ENCODE measurements around the gene PLA2G12B. TPM values are rescaled to one million over a fixed set of nuclear protein-coding genes. Genes with fewer than 3 reads are reported as not detected.

Gene PLA2G12B
- total and polyA plus RNA-seq, 2 donors from 2014 or later = 0.66 to 10.3 TPM

DNA sequence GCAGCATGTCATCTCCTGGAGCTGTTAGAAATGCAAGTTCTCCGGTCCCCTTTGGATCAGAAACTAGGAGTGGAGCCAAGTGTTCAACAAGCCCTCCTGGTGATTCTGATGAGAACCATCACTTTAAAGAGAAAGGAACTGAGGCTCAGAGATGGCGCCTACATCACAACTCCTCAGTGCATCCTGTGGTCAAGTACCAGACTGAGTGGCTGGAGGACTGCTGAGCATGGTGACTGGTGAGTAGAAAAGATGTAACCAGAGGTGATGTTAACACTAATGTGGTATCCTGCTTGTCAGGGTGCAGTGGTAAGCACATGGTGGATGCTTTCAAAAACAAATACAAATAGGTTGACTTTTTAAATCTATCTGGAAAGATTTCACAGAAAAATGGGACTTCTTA, 64.5 kb downstream of the PLA2G12B start:
- no peaks in the 10 kb centered on the region for H3K9me3 ChIP-seq (ENCODE audit: control insufficient read depth in 2 of 3, insufficient read depth in 1 of 3, low read length in 3 of 3)
- intact Hi-C loops (cut with DNase I) = no loop called here
- no peaks in the 10 kb centered on the region for H3K4me1 ChIP-seq (ENCODE audit: control insufficient read depth in 2 of 3, insufficient read depth in 2 of 3, low read depth in 1 of 3, low read length in 3 of 3)
- FAIRE-seq (no peak), DNase-seq (no peak)
- H3K4me3 ChIP-seq (ENCODE audit: low read length in 3 of 3) = no peak overlapping the region
- TF ChIP-seq, protein P1, sequence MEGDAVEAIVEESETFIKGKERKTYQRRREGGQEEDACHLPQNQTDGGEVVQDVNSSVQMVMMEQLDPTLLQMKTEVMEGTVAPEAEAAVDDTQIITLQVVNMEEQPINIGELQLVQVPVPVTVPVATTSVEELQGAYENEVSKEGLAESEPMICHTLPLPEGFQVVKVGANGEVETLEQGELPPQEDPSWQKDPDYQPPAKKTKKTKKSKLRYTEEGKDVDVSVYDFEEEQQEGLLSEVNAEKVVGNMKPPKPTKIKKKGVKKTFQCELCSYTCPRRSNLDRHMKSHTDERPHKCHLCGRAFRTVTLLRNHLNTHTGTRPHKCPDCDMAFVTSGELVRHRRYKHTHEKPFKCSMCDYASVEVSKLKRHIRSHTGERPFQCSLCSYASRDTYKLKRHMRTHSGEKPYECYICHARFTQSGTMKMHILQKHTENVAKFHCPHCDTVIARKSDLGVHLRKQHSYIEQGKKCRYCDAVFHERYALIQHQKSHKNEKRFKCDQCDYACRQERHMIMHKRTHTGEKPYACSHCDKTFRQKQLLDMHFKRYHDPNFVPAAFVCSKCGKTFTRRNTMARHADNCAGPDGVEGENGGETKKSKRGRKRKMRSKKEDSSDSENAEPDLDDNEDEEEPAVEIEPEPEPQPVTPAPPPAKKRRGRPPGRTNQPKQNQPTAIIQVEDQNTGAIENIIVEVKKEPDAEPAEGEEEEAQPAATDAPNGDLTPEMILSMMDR (IDR thresholded peaks at IDR 0.05; ENCODE audit: borderline replicate concordance, extremely low read depth, insufficient read depth) = no peak
- H3K27me3 ChIP-seq (ENCODE audit: control insufficient read depth, insufficient read depth, low read length) = no peaks in the 10 kb centered on the region
- no peak overlapping the region for H3K27ac ChIP-seq (ENCODE audit: low read depth in 2 of 2, low read length in 2 of 2)
- H3K9ac ChIP-seq (ENCODE audit: low read length in 3 of 3) = no peak overlapping the region
- no peaks in the 10 kb centered on the region for H3K36me3 ChIP-seq (ENCODE audit: control insufficient read depth in 2 of 3, insufficient read depth in 3 of 3, low read length in 3 of 3)

DNA sequence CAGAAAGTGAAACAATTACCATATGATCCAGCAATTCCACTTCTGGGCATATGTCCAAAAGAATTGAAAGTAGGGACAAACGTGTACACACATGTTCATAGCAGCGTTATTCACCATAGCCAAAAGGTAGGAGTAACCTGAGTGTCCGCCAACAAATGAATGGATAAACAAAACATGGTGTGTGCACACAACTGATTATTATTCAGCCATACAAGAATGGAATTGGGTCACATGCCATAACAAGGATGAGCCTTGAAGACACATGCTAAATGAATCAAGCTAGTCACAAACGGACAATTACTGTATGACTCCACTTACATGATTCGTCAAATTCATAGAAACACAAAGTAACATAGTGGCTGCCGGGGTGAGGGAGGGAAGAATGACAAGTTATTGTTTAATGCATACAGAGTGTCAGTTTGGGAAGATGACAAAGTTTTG, 65.2 kb downstream of the PLA2G12B start:
- TF ChIP-seq, protein P1 (IDR thresholded peaks at IDR 0.05; ENCODE audit: borderline replicate concordance, extremely low read depth, insufficient read depth) = no peak

DNA sequence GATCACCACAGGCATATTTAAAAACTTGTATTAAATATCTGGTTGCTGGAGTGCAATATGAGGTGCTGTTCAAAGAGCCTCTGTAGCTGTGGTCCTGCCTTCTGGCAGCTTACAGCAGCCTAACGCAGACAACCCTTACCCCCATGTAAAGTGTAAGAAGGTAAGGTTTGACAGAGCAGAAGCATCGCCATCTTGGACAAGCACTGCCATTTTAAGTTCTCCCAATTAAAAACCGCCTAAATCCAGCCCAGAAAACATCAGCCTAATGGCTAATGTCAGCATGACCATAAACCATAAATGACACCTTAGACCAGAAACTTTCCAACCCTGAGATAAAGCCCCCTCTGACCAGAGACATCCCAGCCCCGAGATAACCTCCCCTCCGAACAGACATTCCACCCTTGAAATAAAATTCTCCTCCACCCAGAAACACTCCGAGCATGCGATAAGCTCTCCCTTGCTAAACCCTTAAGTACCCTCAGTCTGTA, 66.4 kb downstream of the PLA2G12B start:
- intact Hi-C loops (cut with DNase I) = no loop called here
- DNase-seq (no peak), FAIRE-seq (no peak)
- H3K36me3 ChIP-seq (ENCODE audit: control insufficient read depth in 2 of 3, insufficient read depth in 3 of 3, low read length in 3 of 3) = no peaks in the 10 kb centered on the region
- H3K4me1 ChIP-seq (ENCODE audit: control insufficient read depth in 2 of 3, insufficient read depth in 2 of 3, low read depth in 1 of 3, low read length in 3 of 3) = no peaks in the 10 kb centered on the region
- no peaks in the 10 kb centered on the region for H3K9me3 ChIP-seq (ENCODE audit: control insufficient read depth in 2 of 3, insufficient read depth in 1 of 3, low read length in 3 of 3)
- H3K9ac ChIP-seq (ENCODE audit: low read length in 3 of 3) = no peak overlapping the region
- H3K27ac ChIP-seq (ENCODE audit: low read depth in 2 of 2, low read length in 2 of 2) = no peak overlapping the region
- TF ChIP-seq, protein P1 (IDR thresholded peaks at IDR 0.05; ENCODE audit: borderline replicate concordance, extremely low read depth, insufficient read depth) = no peak
- H3K4me3 ChIP-seq (ENCODE audit: low read length in 3 of 3) = no peak overlapping the region
- no peaks in the 10 kb centered on the region for H3K27me3 ChIP-seq (ENCODE audit: control insufficient read depth, insufficient read depth, low read length)

More for the DNA sequence above, 65.2 kb downstream of the PLA2G12B start:
- H3K36me3 ChIP-seq (ENCODE audit: control insufficient read depth in 2 of 3, insufficient read depth in 3 of 3, low read length in 3 of 3) = no peaks in the 10 kb centered on the region
- no peaks in the 10 kb centered on the region for H3K27me3 ChIP-seq (ENCODE audit: control insufficient read depth, insufficient read depth, low read length)
- FAIRE-seq = no peak
- no peak for DNase-seq
- no peaks in the 10 kb centered on the region for H3K9me3 ChIP-seq (ENCODE audit: control insufficient read depth in 2 of 3, insufficient read depth in 1 of 3, low read length in 3 of 3)
- no peak overlapping the region for H3K4me3 ChIP-seq (ENCODE audit: low read length in 3 of 3)
- H3K27ac ChIP-seq (ENCODE audit: low read depth in 2 of 2, low read length in 2 of 2) = no peak overlapping the region
- no peaks in the 10 kb centered on the region for H3K4me1 ChIP-seq (ENCODE audit: control insufficient read depth in 2 of 3, insufficient read depth in 2 of 3, low read depth in 1 of 3, low read length in 3 of 3)
- intact Hi-C loops (cut with DNase I) = no loop called here
- no peak overlapping the region for H3K9ac ChIP-seq (ENCODE audit: low read length in 3 of 3)

DNA sequence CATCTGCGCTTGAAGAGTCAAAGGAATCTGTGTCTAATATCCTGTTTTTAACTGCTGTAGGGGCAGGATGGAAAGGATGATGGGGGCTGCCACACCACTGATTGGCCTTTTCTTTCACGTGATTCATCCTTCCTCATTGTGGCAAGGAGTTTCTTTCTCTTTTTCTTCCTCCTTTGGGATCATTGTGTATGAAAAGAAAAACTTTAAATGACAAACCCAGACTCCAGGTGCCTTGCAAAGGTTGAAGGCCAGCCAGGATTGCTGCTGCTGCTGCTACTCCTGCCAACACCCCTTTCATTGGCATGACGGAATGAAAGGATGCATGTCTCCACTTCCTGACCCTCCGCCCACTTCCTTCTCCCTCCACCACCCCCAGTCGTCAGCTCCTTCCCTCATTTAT, 67.6 kb downstream of the PLA2G12B start:
- Histone ChIP-seq H3K9me3 (ENCODE audit: control insufficient read depth in 2 of 3, insufficient read depth in 1 of 3, low read length in 3 of 3) (no peaks in the 10 kb centered on the region), H3K27me3 (ENCODE audit: control insufficient read depth, insufficient read depth, low read length) (no peaks in the 10 kb centered on the region), H3K9ac (ENCODE audit: low read length in 3 of 3) (no peak overlapping the region), H3K4me3 (ENCODE audit: low read length in 3 of 3) (no peak overlapping the region), H3K27ac (ENCODE audit: low read depth in 2 of 2, low read length in 2 of 2) (no peak overlapping the region), H3K36me3 (ENCODE audit: control insufficient read depth in 2 of 3, insufficient read depth in 3 of 3, low read length in 3 of 3) (no peaks in the 10 kb centered on the region), H3K4me1 (ENCODE audit: control insufficient read depth in 2 of 3, insufficient read depth in 2 of 3, low read depth in 1 of 3, low read length in 3 of 3) (no peaks in the 10 kb centered on the region)
- DNase-seq (peak in 1 of 5 donors; percentile 7), FAIRE-seq (no peak)
- TF ChIP-seq, protein P1 (IDR thresholded peaks at IDR 0.05; ENCODE audit: borderline replicate concordance, extremely low read depth, insufficient read depth) = no peak
- intact Hi-C loops (cut with DNase I) = no loop called here
